Prostate gland (tissue), 2 donors: Measurements from ENCODE around the gene IDUA. TPM values are rescaled to one million over a fixed set of nuclear protein-coding genes. Genes with fewer than 3 reads are reported as not detected.

Source experiments
- DNase-seq: peaks from one replicate; pipeline ENCODE4 v3.0.0-alpha.2; 2019; ENCODE audit warnings: low spot score
- H3K27ac ChIP-seq, 2 donors: fragments of 200-600 bp; sonication (generic); 2 replicates each; pipeline ENCODE4 v1.5.1; 2017 to 2019
- H3K27me3 ChIP-seq: fragments of 200-600 bp; sonication (generic); replicated peaks from 2 replicates; pipeline ENCODE4 v1.5.1; 2019; ENCODE audit not compliant: insufficient read depth
- H3K36me3 ChIP-seq, 2 donors: fragments of 200-600 bp; sonication (generic); 1 replicate in 1 of 2; 2 replicates in 1 of 2; pipeline versions ENCODE4 v1.5.1 to v1.8.1; 2017 to 2019
- H3K4me1 ChIP-seq: fragments of 200-600 bp; sonication (generic); replicated peaks from 2 replicates; pipeline ENCODE4 v1.5.1; 2019
- H3K4me3 ChIP-seq, 2 donors: fragments of 200-600 bp; sonication (generic); 2 replicates each; pipeline ENCODE4 v1.5.1; 2017 to 2019
- H3K9me3 ChIP-seq: fragments of 200-600 bp; sonication (generic); 2 replicates; pipeline ENCODE4 v1.5.1; 2017
- CTCF ChIP-seq, 4 experiments: fragments of 200-600 bp in 2 of 4; fragments of 450-650 bp in 2 of 4; sonication (generic) in 2 of 4; IDR thresholded peaks; 1 replicate in 3 of 4; 2 replicates in 1 of 4; pipeline ENCODE4 v1.5.1; 2016 to 2019; ENCODE audit warnings: antibody characterized with exemption in 4 of 4, mild to moderate bottlenecking in 2 of 4, moderate library complexity in 2 of 4
- POLR2A ChIP-seq: fragments of 450-650 bp; IDR thresholded peaks from one replicate; pipeline ENCODE4 v1.6.1; 2016; ENCODE audit warnings: antibody characterized with exemption, mild to moderate bottlenecking
- POLR2AphosphoS5 ChIP-seq: sonication (generic); formaldehyde crosslinking; IDR thresholded peaks from one replicate; pipeline ENCODE4 v1.6.1; 2017; ENCODE audit warnings: antibody characterized with exemption
- WGBS: methylation state at CpG from one replicate; pipeline ENCODE4 v1.1.5; 2018; 5-methylcytosine and 5-hydroxymethylcytosine counted together
- intact Hi-C: fragments of 100-400 bp; cut with DNase I; formaldehyde crosslinking; loops from one replicate; pipeline ENCODE4 v1.14.2; 2022
- total RNA-seq, 2 donors: library from RNA; depleted of rRNA; stranded (reverse); fragments of >200 nt; gene quantifications; one replicate each; pipeline ENCODE4 v1.1.0, GENCODE V29; 2016

IDUA gene
- total RNA-seq, 2 donors from 2014 or later = 53.6 to 56.8 TPM

GRCh38 chr4:950136-951020 is 36.5 kb upstream of the IDUA start:
- Histone ChIP-seq H3K27me3 (no peaks in the 10 kb centered on the region), H3K9me3 (no peaks in the 10 kb centered on the region), H3K4me3 (no peak overlapping the region), H3K27ac (no peak overlapping the region), H3K36me3 (no peaks in the 10 kb centered on the region), H3K4me1 (no peaks in the 10 kb centered on the region)
- no peak for TF ChIP-seq CTCF (IDR thresholded peaks at IDR 0.05)
- intact Hi-C loops = no loop called here
- DNase-seq = no peak
- 91% methylated on average over 26 of the region's 30 CpGs for WGBS

DNA sequence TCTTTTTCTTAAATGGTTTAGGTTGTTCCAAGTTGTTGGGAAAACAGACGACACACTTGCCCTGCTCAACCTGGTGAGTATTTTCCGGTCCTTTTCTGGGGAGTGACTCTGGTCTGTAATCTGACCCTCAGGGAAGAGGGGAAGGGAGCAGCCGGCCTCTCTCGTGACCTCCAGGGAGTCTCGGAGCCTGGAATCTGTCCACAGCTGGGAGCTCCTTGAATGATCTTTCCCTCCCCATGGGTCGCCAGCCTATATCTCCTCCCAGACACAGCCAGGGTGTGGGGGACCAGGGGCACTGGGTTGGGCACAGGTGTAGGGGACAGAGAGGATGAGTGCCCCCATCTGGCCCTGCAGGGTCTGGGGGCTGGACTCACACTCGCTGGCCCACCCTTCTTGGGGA is 35.7 kb upstream of the IDUA start:
- no peaks in the 10 kb centered on the region for H3K9me3 ChIP-seq
- H3K4me3 ChIP-seq = no peak overlapping the region
- 68% methylated on average over 7 of the region's 7 CpGs for WGBS
- DNase-seq = no peak
- H3K36me3 ChIP-seq = no peaks in the 10 kb centered on the region
- no peak for TF ChIP-seq POLR2A
- no peak for TF ChIP-seq CTCF (IDR thresholded peaks at IDR 0.05)
- no peak for TF ChIP-seq POLR2AphosphoS5
- no peak overlapping the region for H3K27ac ChIP-seq
- no peaks in the 10 kb centered on the region for H3K27me3 ChIP-seq
- H3K4me1 ChIP-seq = no peaks in the 10 kb centered on the region
- intact Hi-C loops = no loop called here

DNA sequence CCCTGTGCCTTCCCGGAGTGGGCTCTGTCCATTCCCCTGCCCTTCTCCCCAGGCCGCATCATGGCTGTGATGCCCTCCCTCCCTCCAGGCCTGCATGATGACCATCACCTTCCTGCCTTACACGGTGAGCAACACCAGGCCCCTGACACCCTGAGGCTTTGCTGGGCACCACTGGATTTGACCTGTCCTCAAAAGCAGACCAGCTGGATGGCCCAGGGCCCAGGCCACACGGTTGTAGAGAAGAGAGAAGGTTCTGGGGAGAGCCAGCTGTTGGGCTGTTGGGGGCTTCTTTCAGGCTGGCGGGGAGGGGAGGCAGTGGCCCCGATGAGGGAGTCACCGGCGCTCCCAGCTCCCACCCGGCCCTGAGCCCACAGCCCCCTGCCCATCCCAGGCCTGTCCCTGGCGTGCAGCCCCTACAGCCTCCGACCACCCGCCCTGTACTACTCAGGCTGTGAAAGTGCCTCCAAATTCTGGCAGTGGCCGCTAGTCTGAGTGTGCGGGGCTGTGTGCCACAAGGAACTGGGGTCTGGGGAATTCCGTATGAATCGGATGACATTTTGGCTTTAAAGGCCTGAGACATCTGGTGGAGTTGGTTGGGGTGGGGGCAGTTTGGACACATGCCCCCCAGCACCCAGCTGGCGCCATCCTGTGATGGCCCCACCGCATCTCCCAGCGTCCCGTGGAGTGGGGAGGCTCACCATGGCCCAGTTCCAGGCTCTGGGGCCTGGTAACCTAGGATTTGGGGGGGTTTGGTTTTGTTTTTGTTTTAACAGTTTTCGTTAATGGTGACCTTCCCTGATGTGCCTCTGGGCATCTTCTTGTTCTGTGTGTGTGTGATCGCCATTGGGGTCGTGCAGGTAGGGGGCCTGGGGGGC is 35.0 kb upstream of the IDUA start:
- H3K36me3 ChIP-seq = no peaks in the 10 kb centered on the region
- no peak for DNase-seq
- intact Hi-C loops = no loop called here

GRCh38 chr4:952881-953573 is 33.8 kb upstream of the IDUA start:
- Histone ChIP-seq H3K4me3 (no peak overlapping the region), H3K27ac (no peak overlapping the region), H3K4me1 (no peaks in the 10 kb centered on the region), H3K9me3 (no peaks in the 10 kb centered on the region), H3K36me3 (no peaks in the 10 kb centered on the region), H3K27me3 (no peaks in the 10 kb centered on the region)
- intact Hi-C loops = no loop called here
- TF ChIP-seq CTCF (IDR thresholded peaks at IDR 0.05) = no peak
- TF ChIP-seq POLR2AphosphoS5 = no peak
- no peak for TF ChIP-seq POLR2A
- WGBS = 95% methylated on average over 26 of the region's 28 CpGs
- no peak for DNase-seq

More for the DNA sequence above, 35.0 kb upstream of the IDUA start:
- Histone ChIP-seq H3K4me3 (no peak overlapping the region), H3K27me3 (no peaks in the 10 kb centered on the region), H3K27ac (no peak overlapping the region), H3K4me1 (no peaks in the 10 kb centered on the region), H3K9me3 (no peaks in the 10 kb centered on the region)
- 85% methylated on average over 23 of the region's 23 CpGs for WGBS
- TF ChIP-seq POLR2A (no peak), CTCF (IDR thresholded peaks at IDR 0.05) (no peak), POLR2AphosphoS5 (no peak)
